M059J (cell line): ENCODE results near the gene LRTM2. TPM values are rescaled to one million over a fixed set of nuclear protein-coding genes. Genes with fewer than 3 reads are reported as not detected.

Experiments used
- DNase-seq: peaks from one replicate; pipeline ENCODE4 v3.0.0-alpha.2; 2012; ENCODE audit warnings: low read depth
- total RNA-seq: library from RNA; depleted of rRNA; stranded (reverse); fragments of >200 nt; shearing (Covaris generic); gene quantifications from 2 replicates; pipeline ENCODE4 v1.2.3, GENCODE V29; 2014; rRNA removed

The LRTM2 gene
- 0.07 TPM in 1 of 2 replicates, not detected in the other for total RNA-seq

DNA sequence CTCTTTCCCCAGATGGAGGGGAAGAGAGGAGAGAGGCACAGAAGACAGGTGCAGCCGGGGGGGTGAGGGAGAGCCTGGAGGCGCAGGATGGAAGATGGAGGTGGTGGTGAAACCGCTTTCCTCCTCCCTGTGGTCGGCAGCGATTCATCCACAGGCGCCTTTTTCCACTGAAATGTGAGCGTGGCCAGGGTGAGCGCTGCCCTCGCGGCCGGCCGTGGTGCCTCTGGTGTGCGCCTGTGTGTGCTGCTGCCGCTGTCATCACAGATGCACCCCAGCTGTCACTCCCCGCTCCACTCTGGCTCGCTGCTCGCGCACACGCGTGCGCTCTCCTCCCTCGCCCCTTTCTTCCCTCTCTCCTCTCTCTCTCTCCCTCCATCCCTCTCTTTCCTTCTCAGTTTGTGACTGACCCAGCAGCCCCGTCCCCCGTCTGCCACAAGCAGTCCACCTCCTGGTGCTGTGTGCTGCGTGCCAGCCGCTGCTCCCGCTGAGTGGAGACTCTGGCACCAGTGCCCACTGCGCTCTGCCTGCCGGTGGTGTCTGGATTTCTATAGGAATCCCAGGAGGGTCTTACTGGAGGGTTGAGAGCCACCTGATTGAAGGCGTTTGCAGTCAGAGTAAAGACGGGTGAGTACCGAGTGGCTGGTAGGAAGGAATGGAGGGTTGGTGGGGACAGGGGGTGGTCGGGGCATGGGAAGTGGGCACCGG is at the start of gene LRTM2:
LRTM2 (plus strand) TSS at position 375 of the 705 bp plus-strand sequence. CDS start 7,584 bp downstream, outside the sequence.
- DNase-seq, result no peak

DNA sequence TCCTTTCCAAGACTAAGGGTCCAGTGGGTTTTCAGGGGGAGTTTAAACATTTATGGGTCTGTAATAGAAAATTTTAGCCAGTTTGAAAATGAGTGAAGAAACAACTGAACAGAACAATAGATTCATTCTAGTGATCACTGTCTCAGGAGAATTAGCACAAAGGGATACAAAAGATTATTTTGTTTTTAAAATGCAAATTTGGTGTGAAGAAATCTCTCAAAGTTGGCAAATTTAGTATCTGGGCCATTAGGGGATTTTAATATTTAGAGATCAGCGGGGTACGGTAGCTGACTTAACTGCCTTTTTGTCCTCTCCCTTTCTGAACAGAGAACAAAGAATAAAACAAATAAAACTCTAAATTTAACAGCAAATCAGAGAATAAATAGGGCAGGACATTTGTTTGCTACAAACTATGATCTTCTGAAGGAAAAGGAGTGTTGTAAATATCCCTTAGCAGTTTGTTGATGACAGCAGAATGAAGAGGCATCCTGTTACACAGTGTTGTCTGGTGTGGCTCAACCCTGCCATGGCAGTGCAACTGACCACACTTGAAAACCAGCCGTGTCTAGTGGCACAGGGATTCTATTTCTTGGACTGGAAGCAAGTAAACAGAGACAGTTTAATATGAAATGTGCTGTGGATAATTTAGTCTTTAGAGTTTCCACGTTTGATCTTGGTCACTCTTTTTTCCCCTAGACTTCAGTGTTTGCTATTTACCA is 46.3 kb upstream of the LRTM2 start:
- DNase-seq, result peak; percentile 61

- DNase-seq, result peak; percentile 94
Measured at GRCh38 chr12:1776170-1776921, 44.0 kb upstream of the LRTM2 start.

GRCh38 chr12:1777798-1778197 is 42.6 kb upstream of the LRTM2 start:
- DNase-seq, result peak; percentile 77

DNA sequence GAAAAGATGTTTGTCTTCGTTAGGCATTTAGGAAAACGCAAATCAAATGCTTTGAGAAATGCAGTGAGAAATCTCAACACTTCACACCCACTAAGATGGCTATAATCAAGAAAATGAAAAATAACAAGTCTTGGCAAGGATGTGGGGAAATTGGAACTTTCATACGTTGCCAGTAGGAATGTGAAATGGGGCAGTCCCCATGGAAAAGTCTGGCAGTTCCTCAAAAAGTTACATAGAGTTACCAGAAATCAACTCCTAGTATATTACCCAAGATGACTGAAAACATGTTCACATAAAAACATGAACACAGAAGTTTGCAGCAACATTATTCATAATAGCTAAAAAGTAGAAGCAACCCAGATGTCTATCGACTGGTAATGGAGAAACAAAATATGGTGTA is 41.5 kb upstream of the LRTM2 start:
- DNase-seq, result no peak

DNA sequence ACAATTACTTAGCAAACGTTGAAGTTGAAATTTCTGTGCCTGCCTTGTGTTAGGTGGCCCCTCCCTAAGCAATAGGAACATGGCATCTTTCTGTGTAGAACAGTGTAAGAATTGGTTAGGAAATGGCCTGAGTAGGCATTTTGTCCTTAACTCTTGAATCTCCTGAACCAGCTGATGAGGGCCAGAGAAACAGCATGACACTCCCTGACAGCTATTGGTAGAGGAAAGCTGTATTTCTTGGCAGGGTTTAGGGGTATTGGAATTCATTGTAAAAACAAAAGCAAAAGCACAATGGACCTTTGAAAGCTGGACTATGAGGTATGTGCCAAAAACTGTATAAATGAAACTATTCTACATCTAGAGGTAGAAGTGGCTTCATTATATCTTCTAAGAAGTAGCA is 40.6 kb upstream of the LRTM2 start:
- DNase-seq, result peak; percentile 37

GRCh38 chr12:1781772-1782171 is 38.6 kb upstream of the LRTM2 start:
- no peak for DNase-seq

DNA sequence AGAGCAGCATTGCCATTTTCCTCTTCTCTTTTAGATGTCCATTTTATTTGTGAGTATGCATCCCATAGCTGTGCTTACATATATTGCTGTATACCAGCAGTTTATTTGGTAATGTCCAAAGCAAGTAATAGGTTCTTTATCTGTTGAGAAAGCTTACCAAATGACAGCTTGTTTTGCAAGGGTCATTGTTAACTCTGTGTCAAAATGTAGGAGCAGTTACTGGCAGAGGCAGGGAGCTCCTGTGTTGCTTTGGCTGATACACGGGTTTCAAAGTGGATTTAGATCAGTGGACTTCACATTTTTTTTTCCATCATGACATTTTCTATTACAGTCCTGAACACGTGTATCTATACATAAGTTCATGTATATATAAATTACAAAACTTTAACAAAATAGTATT is 38.1 kb upstream of the LRTM2 start:
- DNase-seq, result no peak

- no peak for DNase-seq
Measured at GRCh38 chr12:1787714-1788113, 32.7 kb upstream of the LRTM2 start.

DNA sequence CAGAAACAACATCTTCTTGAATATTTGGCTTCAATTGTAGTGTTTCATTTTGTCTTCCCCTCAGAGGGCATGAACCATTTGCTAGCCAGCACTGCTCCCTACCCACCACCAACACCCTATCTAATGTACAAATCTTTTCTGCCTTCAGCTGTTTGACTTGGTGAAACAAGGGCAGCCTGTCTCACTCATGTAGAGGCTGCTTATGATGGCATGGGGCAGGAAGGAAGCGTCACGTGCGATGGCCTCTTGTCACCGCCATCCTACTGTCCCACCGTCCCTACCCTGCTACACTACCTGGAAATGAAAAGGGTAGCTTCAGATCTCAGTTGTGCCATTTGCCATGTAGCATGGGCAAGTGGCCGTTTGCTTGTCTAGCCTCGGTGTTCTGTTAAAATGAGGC is 29.9 kb upstream of the LRTM2 start:
- no peak for DNase-seq

GRCh38 chr12:1791104-1791841 is 29.1 kb upstream of the LRTM2 start:
- DNase-seq, result peak; percentile 67

- DNase-seq, result no peak
Measured at GRCh38 chr12:1792406-1792805, 28.0 kb upstream of the LRTM2 start.

GRCh38 chr12:1793426-1794210 is 26.7 kb upstream of the LRTM2 start:
- DNase-seq, result no peak

DNA sequence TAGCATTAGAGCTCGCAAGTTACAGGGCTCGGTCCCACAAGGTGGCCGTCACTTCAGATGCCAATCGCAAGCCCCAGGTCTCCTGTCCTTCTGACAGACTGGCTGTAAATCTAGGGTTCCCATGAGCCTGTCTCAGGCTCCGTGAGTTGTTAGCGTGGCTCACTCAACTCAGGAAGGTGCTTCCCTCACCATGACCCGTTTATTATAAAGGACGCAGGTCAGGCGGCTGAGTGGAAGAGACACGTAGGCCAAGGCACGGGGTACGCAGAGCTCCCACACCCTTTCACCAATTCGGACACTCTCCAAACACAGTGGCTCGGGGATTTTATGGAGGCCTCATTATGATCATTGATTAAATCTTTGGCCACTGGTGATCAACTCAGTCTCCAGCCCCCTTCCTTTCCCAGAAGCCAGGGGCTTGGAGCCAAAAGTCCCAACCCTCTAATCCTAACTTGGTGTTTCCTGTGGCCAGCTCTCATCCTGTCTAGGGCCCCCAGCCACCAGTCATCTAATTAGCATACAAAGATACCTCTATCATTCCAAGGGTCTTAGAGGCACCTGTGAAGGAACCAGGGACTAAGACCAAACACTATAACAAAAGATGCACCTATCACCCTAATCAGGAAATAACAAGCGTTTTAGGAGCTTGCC is 25.8 kb upstream of the LRTM2 start:
- DNase-seq, result no peak

DNA sequence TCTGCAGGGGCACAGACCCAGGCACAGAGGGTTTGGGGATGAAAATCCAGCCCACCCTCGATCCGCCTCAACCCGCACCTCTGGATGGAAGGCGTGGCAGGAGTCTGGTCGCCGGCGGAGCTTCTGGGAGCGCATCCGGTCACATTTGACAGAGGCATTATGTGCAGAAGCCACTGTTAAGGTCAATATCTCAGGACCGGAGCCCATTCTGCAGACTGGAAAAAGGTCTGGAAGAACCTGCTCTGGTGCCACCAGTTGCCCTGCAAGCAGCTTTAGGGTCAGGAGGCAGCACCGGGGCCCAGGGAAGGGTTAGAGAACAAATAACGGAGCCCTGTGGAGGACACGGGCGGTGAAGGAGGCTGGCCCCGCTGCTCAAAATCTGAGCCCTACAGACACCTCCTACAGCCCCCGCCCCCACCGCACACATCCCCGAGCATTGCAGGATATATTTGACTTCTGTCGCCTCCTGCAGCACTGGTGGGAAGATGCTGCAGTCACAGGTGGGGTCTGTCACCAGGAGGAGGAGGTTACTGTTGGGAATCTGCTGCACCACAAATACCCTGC is 25.1 kb upstream of the LRTM2 start:
- no peak for DNase-seq

DNA sequence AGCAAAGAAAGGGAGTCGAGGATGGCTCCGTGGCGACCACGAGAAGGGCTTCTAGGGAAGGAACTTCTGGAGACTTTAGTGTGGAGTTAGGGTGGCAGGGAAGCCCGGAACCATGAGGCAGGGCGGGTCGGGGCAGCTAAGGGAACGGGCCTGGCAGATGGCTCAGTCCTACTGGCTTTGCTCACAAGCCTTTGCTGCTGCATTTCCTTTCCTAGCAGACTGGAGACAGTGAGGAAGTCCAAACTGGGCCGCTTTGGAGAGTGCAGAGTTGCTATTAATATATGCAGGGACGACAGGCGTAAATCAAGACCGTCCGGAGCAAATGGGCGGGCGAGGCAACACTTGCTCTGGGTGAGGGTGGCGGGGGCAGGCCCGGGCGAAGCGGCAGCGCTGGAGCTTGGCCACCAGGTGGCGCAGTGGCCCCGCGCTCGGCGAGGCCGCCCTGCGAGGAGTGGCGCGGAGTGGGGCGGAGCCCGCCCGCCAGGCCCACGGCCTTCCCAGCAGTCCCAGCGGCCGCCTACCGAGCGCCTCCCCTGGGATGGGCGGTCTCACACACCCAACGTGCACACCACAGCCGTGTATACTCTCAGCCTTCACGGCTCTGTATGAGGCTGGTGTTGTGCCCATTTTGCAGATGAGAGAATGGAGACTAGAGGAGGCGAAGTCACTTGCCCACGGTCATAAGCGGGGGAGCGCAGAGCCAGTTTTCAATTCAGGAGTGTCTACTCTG is 24.4 kb upstream of the LRTM2 start:
- DNase-seq, result peak; percentile 75

GRCh38 chr12:1796515-1797010 is 23.8 kb upstream of the LRTM2 start:
- DNase-seq, result no peak

DNA sequence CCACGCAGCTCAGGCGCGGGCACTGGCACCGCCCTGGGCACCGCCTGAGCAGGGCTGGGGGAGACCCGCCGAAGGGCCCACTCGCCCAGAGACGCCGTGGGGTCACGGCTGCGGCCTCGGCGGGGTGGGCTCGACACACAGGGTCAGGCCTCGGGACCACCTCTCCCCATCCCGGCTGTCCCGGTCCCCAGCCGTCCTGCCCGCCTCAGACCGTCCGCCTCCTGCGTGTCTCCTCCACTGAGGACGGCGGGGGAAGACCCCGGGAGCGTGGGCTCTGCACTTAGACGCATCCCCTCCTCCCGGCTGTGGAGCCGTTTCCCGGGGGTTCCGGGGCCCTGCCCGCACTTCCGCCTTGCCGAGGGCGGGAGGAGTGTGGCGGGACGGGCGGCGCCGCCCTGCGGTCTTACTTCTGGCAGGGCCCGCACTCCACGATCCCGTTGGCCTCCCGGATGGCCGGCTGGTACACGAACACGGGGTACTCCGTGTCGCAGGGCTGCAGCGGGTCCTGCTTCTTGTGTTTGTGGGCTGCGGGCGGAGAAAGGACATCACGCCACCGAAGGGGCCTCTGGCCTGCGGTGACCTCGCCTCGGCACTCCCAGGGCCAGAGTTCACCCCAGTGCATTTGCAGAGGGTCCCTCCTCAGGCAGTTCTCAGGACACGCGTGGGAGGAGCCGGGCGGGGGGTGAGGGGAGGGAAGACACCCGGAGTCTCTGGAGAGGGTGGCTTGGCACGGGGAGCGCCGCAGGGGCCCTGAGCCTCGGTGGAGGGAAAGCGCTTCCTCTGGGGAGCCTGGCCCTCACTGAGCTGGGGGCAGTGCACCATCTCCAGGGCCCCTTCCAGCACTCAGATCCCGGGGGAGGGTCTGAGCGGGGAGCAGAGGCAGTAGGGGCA is 23.1 kb upstream of the LRTM2 start:
- DNase-seq, result no peak
